NCI-H345 (cell line): ENCODE results near the gene CAPG.

Experiments
- DNase-seq: peaks from one replicate; lab custom pipeline; 2025; lab: John Stamatoyannopoulos, UW

The CAPG gene

GRCh38 chr2:85438201-85439024 lies 28.2 kb upstream of the CAPG start:
- no peak for DNase-seq

- DNase-seq = peak; percentile 86
Observed at GRCh38 chr2:85437488-85438200, 27.5 kb upstream of the CAPG start.

DNA sequence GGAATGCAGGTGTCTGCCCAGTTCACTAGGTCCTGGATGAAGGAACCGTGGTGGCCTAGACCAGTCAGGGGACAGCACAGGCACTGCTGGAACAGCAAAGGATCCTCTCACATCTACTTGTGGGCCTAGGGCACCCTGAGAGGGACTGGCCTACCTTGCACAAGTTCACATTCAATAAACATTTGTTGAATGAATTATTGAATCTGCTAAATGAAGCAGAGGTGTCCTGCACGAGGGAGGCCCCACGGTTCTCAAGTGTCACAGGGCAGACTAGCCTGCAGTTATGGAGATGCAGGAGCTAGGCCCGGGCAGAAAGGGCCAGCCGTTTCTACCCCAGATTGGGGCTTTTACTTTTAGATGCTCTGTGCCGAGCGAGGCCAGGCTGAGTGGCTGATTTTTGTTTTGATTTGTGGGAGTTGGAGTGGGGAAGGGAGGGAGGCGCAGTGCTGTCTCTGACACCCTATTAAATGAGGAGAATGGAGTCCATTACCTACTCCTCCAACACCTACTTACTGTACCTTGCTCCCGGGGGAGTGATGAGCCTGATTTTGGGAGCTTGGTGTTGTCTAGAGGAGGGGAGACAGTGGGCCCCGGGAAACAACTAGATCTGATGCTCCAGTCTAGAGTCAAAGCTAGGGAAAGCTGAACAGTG lies 26.8 kb upstream of the CAPG start:
- DNase-seq = no peak

GRCh38 chr2:85435981-85436835 lies 26.0 kb upstream of the CAPG start:
- no peak for DNase-seq

DNA sequence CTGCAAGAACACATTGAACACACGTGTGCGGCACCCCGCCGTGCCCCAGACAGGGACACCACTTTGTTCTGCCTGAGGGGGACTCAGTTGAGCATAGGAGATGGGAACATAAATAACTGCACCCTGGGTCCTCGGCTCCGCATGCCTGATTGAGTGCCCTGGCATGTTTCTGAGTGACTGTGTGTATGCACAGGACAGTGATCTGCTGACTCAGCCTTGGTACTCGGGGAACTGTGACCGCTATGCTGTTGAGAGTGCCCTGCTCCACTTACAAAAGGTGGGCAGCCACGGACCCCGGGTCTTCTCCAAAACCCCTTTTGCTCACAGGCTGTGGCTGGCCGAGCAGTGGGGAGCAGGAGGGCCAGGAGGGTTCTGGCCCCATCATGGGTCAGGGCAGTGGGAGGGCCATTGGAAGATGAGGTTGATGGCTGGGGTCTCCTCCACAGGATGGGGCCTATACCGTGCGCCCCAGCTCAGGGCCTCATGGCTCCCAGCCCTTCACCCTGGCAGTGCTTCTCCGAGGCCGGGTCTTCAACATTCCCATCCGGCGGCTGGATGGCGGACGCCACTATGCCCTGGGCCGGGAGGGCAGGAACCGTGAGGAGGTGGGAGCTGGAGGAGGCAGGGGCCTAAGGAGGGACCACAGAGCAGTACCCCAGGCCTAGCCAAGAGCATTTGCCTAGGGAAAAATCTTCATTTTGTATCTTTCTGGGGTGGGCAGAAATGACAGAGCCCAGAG lies 25.2 kb upstream of the CAPG start:
- peak; percentile 60 for DNase-seq

GRCh38 chr2:85434696-85435095 lies 24.5 kb upstream of the CAPG start:
- no peak for DNase-seq

- no peak for DNase-seq
Observed at GRCh38 chr2:85433511-85434089, 23.4 kb upstream of the CAPG start.

- no peak for DNase-seq
Observed at GRCh38 chr2:85431570-85432205, 21.5 kb upstream of the CAPG start.

GRCh38 chr2:85430752-85431569 lies 20.8 kb upstream of the CAPG start:
- DNase-seq = no peak

- no peak for DNase-seq
Observed at GRCh38 chr2:85429924-85430289, 19.7 kb upstream of the CAPG start.

DNA sequence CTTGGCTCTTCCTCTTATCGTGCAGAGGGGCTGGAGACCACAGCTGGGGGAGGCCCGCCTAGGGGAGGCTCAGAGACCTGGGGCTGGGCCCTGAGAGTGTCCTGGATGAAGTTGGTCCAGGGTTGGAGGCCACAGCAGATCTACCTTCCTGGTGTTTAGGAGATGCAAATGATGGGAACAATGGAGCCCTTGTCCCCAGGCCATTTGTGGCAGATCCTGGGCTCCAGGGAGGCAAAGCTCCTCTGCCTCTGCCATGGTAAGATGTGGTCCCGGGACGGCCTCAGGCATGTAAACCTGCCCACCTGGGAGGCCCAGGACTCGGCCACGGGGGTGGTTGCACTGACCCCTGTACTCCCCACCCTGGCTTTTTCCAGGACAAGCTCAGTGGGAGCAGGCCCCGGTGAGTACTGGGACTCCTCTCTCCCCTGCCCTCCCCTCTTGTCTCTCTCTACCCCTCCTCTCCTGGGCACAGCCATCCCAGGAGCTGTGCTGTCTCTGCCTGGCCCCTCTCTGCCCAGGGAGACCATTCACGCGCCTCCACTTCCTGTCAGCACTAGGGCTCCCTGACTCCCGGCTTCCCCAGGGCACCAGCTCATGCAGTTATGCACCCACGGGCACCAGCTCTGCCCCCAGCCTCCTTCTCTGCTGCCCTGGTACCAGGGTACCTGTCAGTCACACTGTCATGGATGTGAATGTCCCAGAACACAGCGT lies 19.2 kb upstream of the CAPG start:
- no peak for DNase-seq

- DNase-seq = no peak
Observed at GRCh38 chr2:85428343-85428881, 18.2 kb upstream of the CAPG start.

- DNase-seq = no peak
Observed at GRCh38 chr2:85427300-85427835, 17.2 kb upstream of the CAPG start.

GRCh38 chr2:85425588-85425987 lies 15.4 kb upstream of the CAPG start:
- DNase-seq = no peak

GRCh38 chr2:85423525-85423924 lies 13.4 kb upstream of the CAPG start:
- no peak for DNase-seq

- no peak for DNase-seq
Observed at GRCh38 chr2:85422072-85422457, 11.9 kb upstream of the CAPG start.

DNA sequence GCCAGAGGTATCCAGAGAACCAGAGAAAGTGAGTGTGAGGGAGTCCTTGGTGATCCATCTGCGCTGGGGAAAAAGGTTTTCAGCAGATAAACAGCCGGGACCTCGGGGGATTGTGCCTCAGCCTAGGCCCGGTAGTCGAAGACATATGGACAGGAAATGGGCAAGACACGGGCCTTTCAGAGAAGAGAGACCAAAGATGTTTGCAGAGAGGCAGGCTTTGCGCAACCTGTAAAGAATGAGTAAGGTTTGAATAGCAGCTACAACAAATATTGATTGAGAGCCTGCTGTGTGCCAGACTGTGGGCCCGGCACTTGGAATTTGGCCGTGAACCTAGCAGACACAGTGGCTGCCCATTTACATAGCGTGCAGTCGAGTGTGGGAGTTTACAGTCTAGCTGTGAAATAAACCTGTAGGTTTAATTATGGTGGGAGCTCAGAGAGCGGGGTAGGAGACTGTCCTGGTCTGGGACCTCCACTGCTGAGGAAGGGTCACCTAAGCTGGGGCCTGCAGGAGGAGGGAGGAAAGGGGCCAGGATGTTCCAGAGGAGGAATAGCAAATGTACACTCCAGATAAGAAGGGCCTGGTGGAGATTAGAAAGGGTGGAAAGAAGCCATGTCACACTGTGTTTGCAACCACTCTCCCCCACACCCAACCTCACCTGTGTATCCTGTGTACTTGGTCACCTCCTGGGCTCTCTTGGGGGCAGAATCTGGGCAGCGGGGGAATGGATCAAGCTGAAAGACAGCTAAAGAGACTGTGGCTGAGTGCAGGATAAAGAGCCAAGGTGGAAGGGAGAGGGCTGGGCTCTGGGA lies 11.3 kb upstream of the CAPG start:
- DNase-seq = peak; percentile 65
